Activated CD4-positive, alpha-beta memory T cell treated with anti-CD3 and anti-CD28 coated beads, Interleukin-2, amount 10 ng/mL, durations not matched to agents 7 days and 5 days (primary cell): ENCODE results near the gene SCP2D1. TPM values are rescaled to one million over a fixed set of nuclear protein-coding genes. Genes with fewer than 3 reads are reported as not detected.
A peak's percentile ranks its signal among the peaks of the same experiment; 100 is the strongest.

ENCODE experiments used
- CTCF ChIA-PET: fragments of 350-600 bp; sonication (Branson Sonifier 250); formaldehyde crosslinking; loops from one replicate; lab custom pipeline; 2021; ENCODE audit warnings: antibody characterized with exemption, inconsistent platforms; lab: Charles Lee
- POLR2A ChIA-PET: fragments of 350-600 bp; sonication (Branson Sonifier 250); formaldehyde crosslinking; loops from one replicate; lab custom pipeline; 2021; ENCODE audit warnings: antibody characterized with exemption; lab: Charles Lee
- DNase-seq: peaks from one replicate; pipeline ENCODE4 v3.0.0-alpha.2; 2020
- H3K27ac Mint-ChIP-seq: one replicate; pipeline ENCODE4 v1.8.0; 2021; ENCODE audit warnings: mild to moderate bottlenecking, mixed read lengths
- H3K27me3 Mint-ChIP-seq: one replicate; pipeline ENCODE4 v1.8.0; 2021; ENCODE audit warnings: mixed read lengths
- H3K36me3 Mint-ChIP-seq: one replicate; pipeline ENCODE4 v1.8.0; 2021; ENCODE audit warnings: low read depth, mixed read lengths
- H3K4me1 Mint-ChIP-seq: one replicate; pipeline ENCODE4 v1.8.0; 2021; ENCODE audit warnings: mixed read lengths
- H3K4me3 Mint-ChIP-seq: one replicate; pipeline ENCODE4 v1.8.0; 2021; ENCODE audit warnings: mild to moderate bottlenecking, mixed read lengths
- H3K9me3 Mint-ChIP-seq: one replicate; pipeline ENCODE4 v1.8.0; 2021; ENCODE audit warnings: mixed read lengths
- total RNA-seq, 2 experiments: library from RNA; stranded (reverse); gene quantifications; one replicate each; pipeline ENCODE4 v1.2.3, GENCODE V29; 2021

Gene SCP2D1
- total RNA-seq, 2 experiments from 2014 or later = not detected

- Mint-ChIP-seq H3K27me3 (peaks cover 6% of the 10 kb centered on the region), H3K27ac (peak overlapping the region; percentile 82), H3K4me3 (peak overlapping the region; percentile 85), H3K9me3 (peaks cover 6% of the 10 kb centered on the region), H3K36me3 (no peaks in the 10 kb centered on the region), H3K4me1 (peaks cover 7% of the 10 kb centered on the region)
- DNase-seq = no peak
- CTCF ChIA-PET = interaction anchor here (1.3 to 1.5 kb wide), 2 partner anchors 162 to 287 kb away, joined by 3 to 5 read pairs; no protein-coding TSS in a partner anchor
- POLR2A ChIA-PET = interaction anchor here (1.0 to 1.3 kb wide), 4 partner anchors 9 to 328 kb away, joined by 3 to 6 read pairs (median 4); partner anchors contain the start of genes DZANK1 and SEC23B
Measured at GRCh38 chr20:18794428-18794787, 19.2 kb upstream of the SCP2D1 start.

- Mint-ChIP-seq H3K4me3 (no peak overlapping the region), H3K36me3 (no peaks in the 10 kb centered on the region), H3K4me1 (peaks cover 7% of the 10 kb centered on the region), H3K27me3 (peaks cover 6% of the 10 kb centered on the region), H3K27ac (no peak overlapping the region), H3K9me3 (peaks cover 6% of the 10 kb centered on the region)
- CTCF ChIA-PET = no interaction called here
- no peak for DNase-seq
- POLR2A ChIA-PET = no interaction called here
Measured at GRCh38 chr20:18795366-18795765, 18.2 kb upstream of the SCP2D1 start.

DNA sequence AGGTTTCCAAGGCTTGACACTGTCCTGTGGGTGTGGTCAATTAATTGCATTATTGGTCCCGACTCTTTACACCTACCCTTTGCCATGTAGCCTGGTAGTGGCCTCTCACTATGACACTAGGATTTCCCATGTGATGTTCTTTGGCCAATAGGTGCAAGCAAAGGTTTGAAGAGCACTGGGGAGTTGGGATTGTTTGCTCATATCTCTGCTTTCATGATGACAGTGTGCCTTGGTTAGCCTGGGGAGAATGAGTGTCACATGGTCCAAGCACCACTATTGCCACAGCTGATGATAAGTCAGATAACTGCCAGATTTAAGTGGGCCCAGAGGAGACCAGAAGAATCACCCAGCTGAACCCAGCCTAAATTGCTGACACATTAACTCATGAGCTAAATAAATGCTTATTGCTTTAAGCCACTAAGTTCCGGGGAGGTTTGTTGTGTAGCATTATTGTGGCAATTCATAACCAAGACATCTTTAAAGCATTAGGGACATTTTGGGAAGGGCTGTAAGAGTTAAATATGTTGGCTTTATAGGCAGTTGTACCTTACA, 17.2 kb upstream of the SCP2D1 start:
- no peak for DNase-seq
- ChIA-PET POLR2A (no interaction called here), CTCF (no interaction called here)
- Mint-ChIP-seq H3K36me3 (no peaks in the 10 kb centered on the region), H3K4me3 (no peak overlapping the region), H3K27me3 (peaks cover 2% of the 10 kb centered on the region), H3K27ac (no peak overlapping the region), H3K4me1 (peaks cover 7% of the 10 kb centered on the region), H3K9me3 (peaks cover 6% of the 10 kb centered on the region)

- ChIA-PET CTCF (no interaction called here), POLR2A (no interaction called here)
- H3K4me1 Mint-ChIP-seq = no peaks in the 10 kb centered on the region
- no peaks in the 10 kb centered on the region for H3K36me3 Mint-ChIP-seq
- H3K4me3 Mint-ChIP-seq = no peak overlapping the region
- H3K27ac Mint-ChIP-seq = no peak overlapping the region
- H3K27me3 Mint-ChIP-seq = peaks cover 2% of the 10 kb centered on the region
- no peak for DNase-seq
- H3K9me3 Mint-ChIP-seq = no peaks in the 10 kb centered on the region
Measured at GRCh38 chr20:18801516-18801915, 12.1 kb upstream of the SCP2D1 start.

GRCh38 chr20:18802012-18802634, 11.5 kb upstream of the SCP2D1 start:
- Mint-ChIP-seq H3K27ac (no peak overlapping the region), H3K4me3 (no peak overlapping the region), H3K9me3 (no peaks in the 10 kb centered on the region), H3K27me3 (peaks cover 2% of the 10 kb centered on the region), H3K36me3 (no peaks in the 10 kb centered on the region), H3K4me1 (no peaks in the 10 kb centered on the region)
- ChIA-PET CTCF (no interaction called here), POLR2A (interaction anchor here (2.1 kb wide), 1 partner anchor 8 kb away, joined by 6 read pairs; no protein-coding TSS in a partner anchor)
- DNase-seq = no peak

DNA sequence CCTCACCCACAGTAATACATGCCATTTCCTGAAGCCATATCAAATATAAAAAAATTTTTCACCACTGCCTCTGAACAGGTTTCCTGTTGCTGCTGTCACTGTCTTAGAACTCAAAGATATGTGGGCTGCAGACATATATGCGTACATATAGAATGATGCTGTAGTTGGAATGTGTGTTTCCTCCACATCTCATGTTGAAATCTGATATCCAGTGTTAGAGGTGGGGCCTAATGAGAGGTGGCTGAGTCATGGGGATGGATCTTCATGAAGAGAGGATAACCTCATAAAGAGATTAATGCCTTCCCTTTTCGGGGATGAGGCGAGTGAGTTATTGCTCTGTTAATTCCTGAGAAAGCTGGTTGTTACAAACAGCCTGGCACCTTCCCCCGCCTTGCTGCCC, 7.7 kb upstream of the SCP2D1 start:
- H3K27ac Mint-ChIP-seq = no peak overlapping the region
- no peaks in the 10 kb centered on the region for H3K27me3 Mint-ChIP-seq
- H3K4me3 Mint-ChIP-seq = no peak overlapping the region
- no peaks in the 10 kb centered on the region for H3K9me3 Mint-ChIP-seq
- no peaks in the 10 kb centered on the region for H3K36me3 Mint-ChIP-seq
- CTCF ChIA-PET = no interaction called here
- POLR2A ChIA-PET = no interaction called here
- no peaks in the 10 kb centered on the region for H3K4me1 Mint-ChIP-seq
- DNase-seq = no peak

DNA sequence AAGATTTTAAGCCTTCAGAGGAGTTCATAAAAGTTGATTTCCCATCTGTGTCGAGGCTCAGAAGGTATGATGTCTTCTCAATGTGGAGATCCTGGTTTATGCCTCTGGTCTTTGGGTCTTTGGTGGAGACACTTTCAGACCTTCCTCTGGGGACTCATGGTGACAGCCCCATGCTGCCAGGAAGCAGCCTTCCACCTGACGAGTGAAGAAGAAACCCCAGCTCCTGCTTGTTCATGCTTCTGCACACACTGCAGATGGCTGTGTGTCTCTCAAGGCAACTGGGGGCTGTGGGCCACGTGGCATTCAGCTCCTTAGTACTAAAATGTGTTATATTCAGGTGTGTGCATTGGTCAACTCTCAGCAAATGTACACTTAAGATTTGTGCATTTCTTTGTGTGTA, 4.9 kb upstream of the SCP2D1 start:
- no peak for DNase-seq
- H3K27ac Mint-ChIP-seq = no peak overlapping the region
- H3K9me3 Mint-ChIP-seq = no peaks in the 10 kb centered on the region
- POLR2A ChIA-PET = no interaction called here
- no peak overlapping the region for H3K4me3 Mint-ChIP-seq
- CTCF ChIA-PET = no interaction called here
- H3K4me1 Mint-ChIP-seq = no peaks in the 10 kb centered on the region
- no peaks in the 10 kb centered on the region for H3K27me3 Mint-ChIP-seq
- H3K36me3 Mint-ChIP-seq = no peaks in the 10 kb centered on the region

DNA sequence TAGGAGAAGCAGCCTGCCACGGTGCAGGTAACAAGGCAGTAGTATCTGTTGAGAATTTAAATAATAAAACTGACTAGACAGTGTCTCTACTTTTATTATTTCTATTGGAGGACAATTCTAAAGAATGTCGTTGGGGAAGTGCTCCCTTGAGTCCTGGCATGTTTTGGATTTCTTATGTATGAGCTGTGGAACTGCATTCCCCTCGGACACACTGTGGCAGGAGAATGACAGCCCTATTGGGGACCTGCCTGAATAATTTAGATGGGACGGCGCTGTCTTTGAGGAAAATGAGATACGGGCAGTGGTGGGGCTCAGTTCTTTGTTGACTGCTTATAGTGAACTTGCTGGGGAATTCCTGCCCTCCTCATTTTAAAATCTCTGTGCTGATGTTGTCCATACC, 2.4 kb upstream of the SCP2D1 start:
- H3K27me3 Mint-ChIP-seq = no peaks in the 10 kb centered on the region
- H3K4me3 Mint-ChIP-seq = no peak overlapping the region
- H3K4me1 Mint-ChIP-seq = no peaks in the 10 kb centered on the region
- H3K9me3 Mint-ChIP-seq = no peaks in the 10 kb centered on the region
- no peaks in the 10 kb centered on the region for H3K36me3 Mint-ChIP-seq
- ChIA-PET POLR2A (no interaction called here), CTCF (no interaction called here)
- H3K27ac Mint-ChIP-seq = no peak overlapping the region
- no peak for DNase-seq

DNA sequence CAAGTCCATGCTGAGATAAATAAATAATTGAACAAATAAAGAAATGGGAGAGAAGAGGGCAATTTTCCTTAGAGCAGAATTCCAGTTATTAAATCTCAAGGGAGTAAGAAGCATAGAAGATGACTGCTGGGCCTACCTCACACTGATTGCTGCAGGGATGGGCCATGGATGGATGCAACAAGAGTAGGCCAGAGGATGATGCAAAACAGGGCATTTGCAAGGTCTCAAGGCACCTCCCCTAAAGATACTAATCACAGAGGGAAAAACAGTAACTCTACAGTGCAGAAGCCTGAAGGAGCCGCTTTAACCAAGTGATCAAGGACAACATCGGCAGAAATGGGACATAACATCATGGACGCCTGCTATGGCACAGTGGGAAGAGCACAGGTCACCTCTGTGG, 1.7 kb upstream of the SCP2D1 start:
- ChIA-PET POLR2A (no interaction called here), CTCF (no interaction called here)
- H3K27me3 Mint-ChIP-seq = no peaks in the 10 kb centered on the region
- no peaks in the 10 kb centered on the region for H3K4me1 Mint-ChIP-seq
- H3K9me3 Mint-ChIP-seq = no peaks in the 10 kb centered on the region
- H3K4me3 Mint-ChIP-seq = no peak overlapping the region
- no peaks in the 10 kb centered on the region for H3K36me3 Mint-ChIP-seq
- no peak for DNase-seq
- no peak overlapping the region for H3K27ac Mint-ChIP-seq

- Mint-ChIP-seq H3K4me1 (no peaks in the 10 kb centered on the region), H3K27ac (no peak overlapping the region), H3K27me3 (no peaks in the 10 kb centered on the region), H3K4me3 (no peak overlapping the region), H3K9me3 (no peaks in the 10 kb centered on the region), H3K36me3 (no peaks in the 10 kb centered on the region)
- ChIA-PET CTCF (no interaction called here), POLR2A (no interaction called here)
- DNase-seq = no peak
Measured at GRCh38 chr20:18815194-18815942, 1.8 kb downstream of the SCP2D1 start.

DNA sequence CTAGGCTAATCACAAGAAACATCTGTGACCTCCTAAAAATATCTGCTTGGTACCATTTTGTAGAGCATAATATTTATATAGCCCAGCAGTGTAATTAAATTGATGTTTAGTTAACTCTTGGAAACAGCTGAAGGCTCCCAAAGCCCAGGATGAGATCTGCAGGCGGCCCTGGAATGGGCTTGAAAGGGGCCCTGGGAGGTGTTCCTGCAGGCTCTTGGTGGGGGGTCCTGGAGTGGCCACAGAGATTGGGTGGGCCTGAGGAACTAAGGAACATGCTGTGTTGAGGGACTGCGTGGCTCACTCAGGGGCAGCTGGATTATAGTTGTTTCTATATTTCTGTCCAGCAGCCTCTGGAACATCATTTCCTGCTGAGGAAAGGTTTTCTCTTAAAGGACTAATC, 9.2 kb downstream of the SCP2D1 start:
- H3K27ac Mint-ChIP-seq = no peak overlapping the region
- no peaks in the 10 kb centered on the region for H3K9me3 Mint-ChIP-seq
- H3K27me3 Mint-ChIP-seq = no peaks in the 10 kb centered on the region
- no peak for DNase-seq
- ChIA-PET CTCF (no interaction called here), POLR2A (no interaction called here)
- no peaks in the 10 kb centered on the region for H3K4me1 Mint-ChIP-seq
- H3K36me3 Mint-ChIP-seq = no peaks in the 10 kb centered on the region
- H3K4me3 Mint-ChIP-seq = no peak overlapping the region

DNA sequence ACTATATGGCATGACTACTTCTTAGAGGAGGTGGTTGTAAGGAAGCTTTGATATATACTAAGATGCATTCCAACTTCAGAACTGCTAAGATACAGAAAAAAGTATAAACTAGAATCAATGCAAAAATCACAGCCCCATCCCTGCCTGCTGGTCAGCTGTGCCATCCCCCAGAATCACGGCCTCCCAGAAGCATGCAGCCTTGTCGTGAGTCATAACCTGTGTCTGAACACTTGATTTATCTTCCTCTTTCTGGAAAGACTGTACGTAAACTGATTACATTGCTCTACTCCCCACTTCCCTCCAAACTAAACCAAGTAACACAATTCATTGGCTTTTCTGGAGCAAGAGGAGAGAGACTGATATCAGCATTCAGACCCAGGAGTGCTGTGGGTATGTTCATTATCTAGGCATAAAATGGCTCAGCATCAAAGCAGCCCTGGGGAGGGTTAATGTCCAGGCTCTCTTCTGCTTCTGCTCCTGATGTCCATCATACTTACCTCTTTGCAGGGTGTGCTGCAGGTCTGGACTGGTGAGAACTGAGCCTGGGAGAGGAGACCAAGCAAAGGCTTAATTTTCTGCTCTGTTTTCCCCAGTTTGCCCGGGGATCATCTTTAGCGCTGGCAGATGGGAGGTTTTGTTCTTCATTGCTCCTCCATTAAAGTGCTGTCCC, 18.4 kb downstream of the SCP2D1 start:
- CTCF ChIA-PET = interaction anchor here (0.6 kb wide), 1 partner anchor 193 kb away, joined by 4 read pairs; no protein-coding TSS in a partner anchor
- Mint-ChIP-seq H3K4me1 (no peaks in the 10 kb centered on the region), H3K9me3 (no peaks in the 10 kb centered on the region), H3K36me3 (no peaks in the 10 kb centered on the region), H3K27me3 (peaks cover 3% of the 10 kb centered on the region), H3K4me3 (no peak overlapping the region), H3K27ac (no peak overlapping the region)
- POLR2A ChIA-PET = no interaction called here
- DNase-seq = no peak

GRCh38 chr20:18832546-18833200, 19.1 kb downstream of the SCP2D1 start:
- DNase-seq = no peak

More at GRCh38 chr20:18832546-18833200, 19.1 kb downstream of the SCP2D1 start:
- no peak overlapping the region for H3K4me3 Mint-ChIP-seq
- H3K27ac Mint-ChIP-seq = no peak overlapping the region
- no peaks in the 10 kb centered on the region for H3K4me1 Mint-ChIP-seq
- H3K36me3 Mint-ChIP-seq = no peaks in the 10 kb centered on the region
- POLR2A ChIA-PET = no interaction called here
- peaks cover 3% of the 10 kb centered on the region for H3K27me3 Mint-ChIP-seq
- CTCF ChIA-PET = interaction anchor here (0.6 kb wide), 1 partner anchor 193 kb away, joined by 4 read pairs; no protein-coding TSS in a partner anchor
- H3K9me3 Mint-ChIP-seq = no peaks in the 10 kb centered on the region
